Pancreas (tissue), 10 donors: Measurements from ENCODE around the gene ZNF521. TPM values are rescaled to one million over a fixed set of nuclear protein-coding genes. Genes with fewer than 3 reads are reported as not detected.

ENCODE experiments used
- ATAC-seq, 4 donors: fragments of 200-7000 bp; cut with Tn5 transposase; one replicate each; pipeline versions ENCODE4 v1.8.0 to v1.9.1; 2020; ENCODE audit warnings: mild to moderate bottlenecking in 4 of 4, moderate library complexity in 4 of 4
- DNase-seq, 6 donors: peaks; one replicate each; pipeline ENCODE4 v3.0.0-alpha.2; 2020
- FAIRE-seq: peaks from 2 replicates; lab custom pipeline; 2012; peaks lifted over from hg19 to GRCh38; lab: Jason Lieb, UNC
- H3K27ac ChIP-seq, 4 donors: fragments of 200-600 bp; sonication (generic); 1 replicate in 3 of 4; 2 replicates in 1 of 4; pipeline versions ENCODE4 v1.5.0 to v1.8.0; 2020
- H3K27me3 ChIP-seq, 4 donors: fragments of 200-600 bp; one replicate each; pipeline ENCODE4 v1.8.0; 2021
- H3K36me3 ChIP-seq, 3 donors: fragments of 200-600 bp; sonication (generic) in 1 of 3; one replicate each; pipeline versions ENCODE4 v1.5.0 to v1.8.0; 2020 to 2021
- H3K4me1 ChIP-seq, 3 donors: fragments of 200-600 bp; one replicate each; pipeline ENCODE4 v1.8.0; 2021
- H3K4me3 ChIP-seq, 4 donors: fragments of 200-600 bp; sonication (generic) in 2 of 4; one replicate each; pipeline versions ENCODE4 v1.5.0 to v1.8.0; 2020 to 2021
- H3K9me3 ChIP-seq, 4 donors: fragments of 200-600 bp; one replicate each; pipeline ENCODE4 v1.8.0; 2021
- CTCF ChIP-seq, 4 donors: fragments of 200-600 bp; sonication (generic) in 3 of 4; IDR thresholded peaks; one replicate each; pipeline versions ENCODE4 v1.5.0 to v1.8.0; 2021; ENCODE audit warnings: antibody characterized with exemption in 4 of 4
- WGBS, 2 donors: extraction: QIAGEN DNeasy Blood & Tissue Kit; methylation state at CpG; one replicate each; pipeline ENCODE4 v1.1.7; 2013; 5-methylcytosine and 5-hydroxymethylcytosine counted together
- intact Hi-C, 3 donors: fragments of 100-400 bp; cut with DNase I; formaldehyde crosslinking; loops; one replicate each; pipeline versions ENCODE4 v1.11.1 to v1.14.2; 2022
- polyA plus RNA-seq, 2 donors: library from polyadenylated mRNA; stranded (reverse); fragments of 200-250 nt; gene quantifications; one replicate each; pipeline ENCODE4 v1.2.3, GENCODE V29; 2013
- total RNA-seq, 6 donors: library from RNA; stranded (reverse); fragmentation: NEBNext Ultra II Directional in 4 of 6; extraction: Animal tissue kit (Norgen Biotek cat#: 25700) in 4 of 6; gene quantifications; one replicate each; pipeline versions ENCODE4 v1.2.1 to v1.2.4, GENCODE V29; 2021 to 2023
- donor health status: healthy with polysubstance abuse.
- donor health status: DM: no; HTN: no; CAD: no; lungs with moderate emphysema.
- donor health status: DM: no; HTN: no; CAD: no.
- donor health status: control.
- donor health status: control.
- donor health status: Bipolar disorder and iron deficiency.
- donor health status: DM: yes; HTN: yes; CAD: no.
- donor health status: DM: no; HTN: no; CAD: no.
- donor health status: DM: no; HTN: no; CAD: no.
- donor health status: DM: yes; HTN: yes; CAD: no.

The ZNF521 gene
- total and polyA plus RNA-seq, 8 donors: 0.42 to 6.0 (median 1.5) TPM

- Histone ChIP-seq H3K27ac (no peak overlapping the region), H3K4me1 (no peaks in the 10 kb centered on the region), H3K9me3 (no peaks in the 10 kb centered on the region), H3K36me3 (no peaks in the 10 kb centered on the region), H3K4me3 (no peak overlapping the region), H3K27me3 (no peaks in the 10 kb centered on the region)
- ATAC-seq (no peak), DNase-seq (no peak), FAIRE-seq (no peak)
- WGBS, 2 donors: 55 to 83% methylated on average over 3 of the region's 3 CpGs
- intact Hi-C loops: no loop called here
- no peak for TF ChIP-seq CTCF (IDR thresholded peaks at IDR 0.05)
Observed at GRCh38 chr18:25308381-25308780, 43.6 kb downstream of the ZNF521 start.

DNA sequence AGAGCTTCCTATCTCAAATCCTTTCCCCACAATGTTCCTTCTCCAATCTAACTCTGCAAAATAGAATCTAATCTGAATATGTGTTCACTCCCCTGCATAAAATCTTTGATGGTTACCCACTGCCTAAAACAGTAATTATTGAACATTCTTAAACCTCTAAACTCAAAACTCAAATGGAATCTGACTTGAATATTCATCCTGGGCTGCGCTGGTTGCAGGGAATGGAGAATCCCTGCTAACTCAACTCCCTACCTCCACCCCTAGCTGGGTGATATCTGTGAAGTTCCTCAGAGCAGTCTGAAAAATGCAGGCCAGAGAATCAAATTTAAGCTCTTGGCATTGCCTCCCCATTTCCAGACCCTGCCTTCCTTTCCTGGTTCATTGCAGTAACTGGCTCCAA lies 44.8 kb downstream of the ZNF521 start:
- FAIRE-seq (no peak), DNase-seq (no peak), ATAC-seq (no peak)
- WGBS, 2 donors: 92 to 100% methylated on average over 1 of the region's 1 CpG
- Histone ChIP-seq H3K4me1 (no peaks in the 10 kb centered on the region), H3K36me3 (no peaks in the 10 kb centered on the region), H3K4me3 (no peak overlapping the region), H3K27ac (no peak overlapping the region), H3K27me3 (no peaks in the 10 kb centered on the region), H3K9me3 (no peaks in the 10 kb centered on the region)
- TF ChIP-seq CTCF (IDR thresholded peaks at IDR 0.05): no peak
- intact Hi-C loops: no loop called here

DNA sequence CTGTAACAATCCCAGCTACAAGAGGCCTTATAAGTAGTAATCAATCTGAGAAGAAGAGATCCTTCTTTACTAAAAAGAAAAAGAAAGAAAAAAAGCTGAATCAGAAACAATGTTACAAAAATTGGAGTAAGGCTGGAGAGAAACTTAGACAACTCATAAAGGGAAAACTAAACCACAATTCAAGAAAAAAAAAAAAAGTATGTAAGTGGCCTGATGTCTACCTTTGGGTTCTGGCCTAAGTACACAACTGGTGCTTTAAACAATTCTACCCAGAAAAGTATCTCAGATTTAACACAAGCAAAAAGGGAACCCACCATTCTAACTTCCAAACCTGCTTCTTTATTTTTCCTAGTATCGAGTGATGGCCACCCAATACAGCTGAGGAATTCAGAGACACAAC lies 45.3 kb downstream of the ZNF521 start:
- no peaks in the 10 kb centered on the region for H3K27me3 ChIP-seq
- WGBS, 2 donors: 88 to 100% methylated on average over 1 of the region's 1 CpG
- TF ChIP-seq CTCF (IDR thresholded peaks at IDR 0.05): no peak
- no peaks in the 10 kb centered on the region for H3K36me3 ChIP-seq
- H3K4me3 ChIP-seq: no peak overlapping the region
- H3K9me3 ChIP-seq: no peaks in the 10 kb centered on the region
- intact Hi-C loops: no loop called here
- FAIRE-seq (no peak), ATAC-seq (no peak), DNase-seq (no peak)
- H3K4me1 ChIP-seq: no peaks in the 10 kb centered on the region
- H3K27ac ChIP-seq: no peak overlapping the region

DNA sequence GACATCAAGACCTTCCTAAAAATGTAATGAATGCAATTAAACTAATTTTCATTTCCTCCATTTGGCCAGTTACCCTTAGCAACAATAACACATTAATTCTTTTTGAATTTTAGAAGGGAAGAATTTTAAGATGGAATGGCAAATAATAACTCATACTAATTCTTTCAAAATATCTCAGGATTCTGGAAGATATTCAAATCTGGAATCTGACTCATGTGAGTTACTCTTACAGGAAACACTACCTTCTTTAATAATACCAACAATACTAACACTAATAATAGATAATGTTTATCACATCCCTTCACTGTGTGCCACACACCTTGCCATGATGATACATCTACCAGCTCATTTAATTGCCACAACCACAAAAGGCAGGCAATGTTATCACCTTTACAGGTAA lies 46.4 kb downstream of the ZNF521 start:
- Histone ChIP-seq H3K4me3 (no peak overlapping the region), H3K27ac (no peak overlapping the region), H3K36me3 (no peaks in the 10 kb centered on the region), H3K27me3 (no peaks in the 10 kb centered on the region), H3K4me1 (no peaks in the 10 kb centered on the region), H3K9me3 (no peaks in the 10 kb centered on the region)
- FAIRE-seq: no peak
- no peak for ATAC-seq
- no peak for TF ChIP-seq CTCF (IDR thresholded peaks at IDR 0.05)
- no peak for DNase-seq
- intact Hi-C loops: no loop called here

DNA sequence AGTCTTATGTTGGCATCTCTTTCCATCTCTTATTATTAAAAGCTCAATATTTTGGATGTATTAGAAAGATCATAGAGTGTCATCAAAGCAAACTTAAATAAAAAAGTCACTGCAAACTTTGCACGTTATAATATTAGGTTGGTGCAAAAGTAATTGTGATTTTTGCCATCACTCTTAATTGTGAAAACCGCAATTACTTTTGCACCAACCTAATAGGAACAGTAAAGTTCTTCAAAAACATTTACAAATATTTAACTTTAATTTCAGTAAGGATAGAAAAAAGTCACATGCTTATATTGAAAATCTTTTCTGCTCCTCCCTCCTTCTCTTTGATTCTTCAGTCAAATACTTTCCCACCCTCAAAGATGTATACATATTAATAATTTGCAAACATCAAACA lies 51.5 kb downstream of the ZNF521 start:
- no peak for ATAC-seq

More for the DNA sequence above, 51.5 kb downstream of the ZNF521 start:
- intact Hi-C loops: no loop called here
- no peak overlapping the region for H3K4me3 ChIP-seq
- FAIRE-seq (no peak), DNase-seq (no peak)
- 61 to 84% methylated on average over 2 of the region's 2 CpGs for WGBS, 2 donors
- no peaks in the 10 kb centered on the region for H3K4me1 ChIP-seq
- no peaks in the 10 kb centered on the region for H3K9me3 ChIP-seq
- no peaks in the 10 kb centered on the region for H3K27me3 ChIP-seq
- H3K36me3 ChIP-seq: no peaks in the 10 kb centered on the region
- no peak for TF ChIP-seq CTCF (IDR thresholded peaks at IDR 0.05)
- no peak overlapping the region for H3K27ac ChIP-seq
